ENCODE data around the gene HS1BP3. TPM values are rescaled to one million over a fixed set of nuclear protein-coding genes. Genes with fewer than 3 reads are reported as not detected.

HS1BP3 gene
- total and polyA plus RNA-seq, 2 of the 4 experiments (the other 2 are of a cell fraction): 9.0 to 14.8 TPM

DNA sequence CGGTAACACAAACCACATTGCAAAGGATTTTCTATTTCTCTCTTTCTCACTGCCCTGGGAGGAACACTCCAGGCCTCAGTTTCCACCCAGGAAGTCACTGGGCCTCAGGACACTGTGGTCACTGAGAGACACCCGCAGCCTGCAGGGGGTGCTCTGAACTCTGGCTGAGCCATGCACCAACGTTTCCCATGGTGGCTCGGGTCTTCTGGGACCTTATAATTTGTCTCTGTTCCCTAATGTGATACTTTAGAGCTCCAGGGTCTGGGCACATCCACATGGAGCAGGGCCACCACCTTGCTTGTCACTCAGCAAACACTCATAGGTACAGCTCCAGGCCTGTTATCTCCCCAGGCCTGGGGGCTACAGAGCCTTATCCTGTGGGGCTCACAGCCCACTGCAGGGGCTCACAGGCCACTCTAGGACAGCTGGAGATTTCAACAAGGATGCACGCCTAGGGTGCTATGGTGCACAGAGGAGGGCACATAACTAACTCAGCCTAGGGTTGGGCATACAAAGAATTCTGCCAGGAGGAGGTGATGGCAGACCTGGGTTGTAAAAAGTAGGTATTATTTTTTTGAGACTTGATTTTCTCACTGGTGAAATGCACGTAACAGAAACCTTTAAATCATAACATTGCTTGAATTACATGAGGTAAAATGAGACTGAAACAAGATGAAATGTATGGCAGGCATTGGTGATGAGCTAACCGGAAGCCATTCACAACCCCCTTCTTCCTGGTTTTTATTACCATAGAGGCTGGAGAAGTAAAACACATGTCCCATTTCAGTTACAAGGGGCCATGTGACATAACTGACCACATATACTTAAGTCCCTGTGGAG, 3.0 kb upstream of the HS1BP3 start:
- DNase-seq: no peak

More for the DNA sequence above, 3.0 kb upstream of the HS1BP3 start:
- no peak for TF ChIP-seq MAZ (IDR thresholded peaks at IDR 0.05; ENCODE audit: borderline replicate concordance, low read depth, low read length)
- POLR2A ChIA-PET (ENCODE audit: unreplicated experiment): no interaction called here
- no peak overlapping the region for H2AK5ac ChIP-seq (ENCODE audit: low read depth, low read length)
- H3K9me3 ChIP-seq (ENCODE audit: control insufficient read depth, insufficient read depth, low read length): no peaks in the 10 kb centered on the region
- ATAC-seq (ENCODE audit: low read depth): no peak
- no peak overlapping the region for H2BK20ac ChIP-seq (ENCODE audit: low read depth, low read length)
- H4K20me1 ChIP-seq (ENCODE audit: insufficient read depth, low read length): no peaks in the 10 kb centered on the region
- no peak overlapping the region for H2AK9ac ChIP-seq (replicated peaks; ENCODE audit: low read depth, low read length, poor library complexity)
- H4K5ac ChIP-seq (ENCODE audit: low read depth, low read length): no peak overlapping the region
- dilution Hi-C loops (cut with HindIII; ENCODE audit: low sequenced_read_pairs, unreplicated experiment) (no loop called here), intact Hi-C loops (cut with micrococcal nuclease) (no loop called here), in situ Hi-C loops (cut with MboI; ENCODE audit: low sequenced_read_pairs) (loop anchor here (25.0 kb wide), 1 partner anchor 1108 kb away; no protein-coding TSS in a partner anchor)
- H3K4ac ChIP-seq (ENCODE audit: low read depth, low read length): no peak overlapping the region
- H3K4me3 ChIP-seq (ENCODE audit: insufficient read depth, low read depth, low read length): no peak overlapping the region
- H2BK5ac ChIP-seq (ENCODE audit: low read depth, low read length, poor library complexity, severe bottlenecking): no peak overlapping the region
- CTCF ChIA-PET: no interaction called here
- peaks cover 9% of the 10 kb centered on the region for H3K4me1 ChIP-seq (ENCODE audit: control insufficient read depth, insufficient read depth, low read length)
- peaks cover 6% of the 10 kb centered on the region for H3K9me1 ChIP-seq (ENCODE audit: insufficient read depth, low read length)
- no TSS peak for BruUV-seq (replicated peaks)
- no peak overlapping the region for H2AFZ ChIP-seq (replicated peaks; ENCODE audit: low read length, poor library complexity)
- H3K36me3 ChIP-seq (ENCODE audit: control insufficient read depth, insufficient read depth, low read length): no peaks in the 10 kb centered on the region
- H3K27me3 ChIP-seq (ENCODE audit: control insufficient read depth, insufficient read depth, low read length): peaks cover 30% of the 10 kb centered on the region
- no peak overlapping the region for H3K18ac ChIP-seq (ENCODE audit: low read depth, low read length)
- no peak overlapping the region for H3K9ac ChIP-seq (ENCODE audit: low read depth, low read length)
- H4K91ac ChIP-seq (ENCODE audit: insufficient read depth, low read depth, low read length): no peak overlapping the region
- H3K23ac ChIP-seq (ENCODE audit: low read depth, low read length): no peak overlapping the region
- H2BK120ac ChIP-seq (ENCODE audit: low read depth, low read length): no peak overlapping the region
- no peak overlapping the region for H2BK15ac ChIP-seq (ENCODE audit: low read depth, low read length)
- H3K4me2 ChIP-seq (ENCODE audit: low read depth, low read length): no peak overlapping the region
- H3K27ac ChIP-seq (ENCODE audit: insufficient read depth, low read length): no peak overlapping the region
- no peak overlapping the region for H3K14ac ChIP-seq (replicated peaks; ENCODE audit: low read depth, low read length)
- H3K79me1 ChIP-seq (ENCODE audit: low read depth in 1 of 2, low read length in 2 of 2): peaks cover 8 to 18% of the 10 kb centered on the region in 2 experiments; a peak in 3 of 4 replicates
- no peak overlapping the region for H4K8ac ChIP-seq (ENCODE audit: low read depth in 2 of 2, low read length in 2 of 2)
- H3K56ac ChIP-seq (ENCODE audit: extremely low read depth, insufficient read depth, low read length): no peak overlapping the region
- WGBS, 2 experiments (ENCODE audit: extremely low coverage in 2 of 2, insufficient read length in 1 of 2): 40% methylated on average over 2 of the region's 7 CpGs; no CpG with 5 or more reads in 1 of the 2 experiments
